HG03066 (cell line): Measurements from ENCODE around the gene GADL1.
A peak's percentile ranks its signal among the peaks of the same experiment; 100 is the strongest.

Experiments
- ATAC-seq: cut with Tn5 transposase; IDR thresholded peaks from one replicate; pipeline ENCODE4 v1.9.1; 2021; ENCODE audit warnings: low read depth; ENCODE audit not compliant: unreplicated experiment

GADL1 gene

GRCh38 chr3:30700702-30701321 lies 193.6 kb downstream of the GADL1 start:
- ATAC-seq = no peak

- ATAC-seq = no peak
Measured at GRCh38 chr3:30699927-30700326, 194.5 kb downstream of the GADL1 start.

- no peak for ATAC-seq
Measured at GRCh38 chr3:30698549-30698948, 195.9 kb downstream of the GADL1 start.

GRCh38 chr3:30696896-30697295 lies 197.6 kb downstream of the GADL1 start:
- no peak for ATAC-seq

- ATAC-seq = no peak
Measured at GRCh38 chr3:30696403-30696819, 198.1 kb downstream of the GADL1 start.

GRCh38 chr3:30695302-30696061 lies 199.0 kb downstream of the GADL1 start:
- no peak for ATAC-seq

GRCh38 chr3:30694668-30695067 lies 199.8 kb downstream of the GADL1 start:
- ATAC-seq = no peak

- no peak for ATAC-seq
Measured at GRCh38 chr3:30694148-30694547, 200.3 kb downstream of the GADL1 start.

GRCh38 chr3:30693470-30694120 lies 200.9 kb downstream of the GADL1 start:
- peak; percentile 78 for ATAC-seq

- no peak for ATAC-seq
Measured at GRCh38 chr3:30692498-30693130, 201.8 kb downstream of the GADL1 start.

- no peak for ATAC-seq
Measured at GRCh38 chr3:30691944-30692343, 202.5 kb downstream of the GADL1 start.

GRCh38 chr3:30691249-30691880 lies 203.1 kb downstream of the GADL1 start:
- no peak for ATAC-seq

GRCh38 chr3:30690199-30690598 lies 204.3 kb downstream of the GADL1 start:
- no peak for ATAC-seq

GRCh38 chr3:30688776-30689641 lies 205.5 kb downstream of the GADL1 start:
- ATAC-seq = no peak

GRCh38 chr3:30687930-30688570 lies 206.4 kb downstream of the GADL1 start:
- no peak for ATAC-seq

GRCh38 chr3:30686799-30687198 lies 207.7 kb downstream of the GADL1 start:
- no peak for ATAC-seq

- no peak for ATAC-seq
Measured at GRCh38 chr3:30686176-30686575, 208.3 kb downstream of the GADL1 start.

GRCh38 chr3:30685267-30685667 lies 209.2 kb downstream of the GADL1 start:
- ATAC-seq = no peak

GRCh38 chr3:30684356-30684755 lies 210.1 kb downstream of the GADL1 start:
- no peak for ATAC-seq
